ENCODE results near the gene MEGF11.

- TF ChIP-seq CTCF (IDR thresholded peaks at IDR 0.05; ENCODE audit: low read depth, low read length): no peak
- TF ChIP-seq EZH2phosphoT487 (IDR thresholded peaks at IDR 0.05; ENCODE audit: low read depth): no peak
Observed at GRCh38 chr15:66043264-66043663, 210.3 kb downstream of the MEGF11 start.

Measured in OCI-LY3 (cell line).